HG03095 (cell line): ENCODE results near the gene GDF7.
"Not testable (repeated sequence)": the region's sequence is repeated elsewhere in the genome, so short reads cannot be mapped to it uniquely, and the experiment has no call there.

Experiments
- ATAC-seq: cut with Tn5 transposase; IDR thresholded peaks from one replicate; pipeline ENCODE4 v1.9.1; 2021; ENCODE audit warnings: moderate library complexity; ENCODE audit not compliant: unreplicated experiment

Gene GDF7

GRCh38 chr2:20693317-20693716 is 26.4 kb downstream of the GDF7 start:
- ATAC-seq = no peak

DNA sequence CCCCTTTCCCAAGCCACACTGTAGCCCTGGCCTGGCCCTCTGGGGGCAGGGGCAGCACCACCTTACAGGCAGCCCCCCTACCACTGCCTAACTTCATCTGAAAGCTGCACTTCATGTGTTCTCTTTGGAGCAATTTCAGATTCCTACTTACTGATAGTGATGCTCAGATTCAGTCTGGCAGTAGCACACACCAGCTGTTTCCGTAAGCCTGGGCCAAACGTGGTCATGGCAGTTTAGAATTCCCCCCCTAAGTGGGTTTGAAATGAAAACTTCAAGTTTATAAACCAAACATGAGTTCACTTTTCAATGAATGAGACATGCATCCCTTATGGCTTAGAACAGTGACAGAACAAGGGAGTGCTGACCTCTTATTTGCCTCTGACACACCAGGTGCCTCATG is 29.4 kb downstream of the GDF7 start:
- no peak for ATAC-seq

GRCh38 chr2:20697322-20697934 is 30.5 kb downstream of the GDF7 start:
- ATAC-seq = no peak

DNA sequence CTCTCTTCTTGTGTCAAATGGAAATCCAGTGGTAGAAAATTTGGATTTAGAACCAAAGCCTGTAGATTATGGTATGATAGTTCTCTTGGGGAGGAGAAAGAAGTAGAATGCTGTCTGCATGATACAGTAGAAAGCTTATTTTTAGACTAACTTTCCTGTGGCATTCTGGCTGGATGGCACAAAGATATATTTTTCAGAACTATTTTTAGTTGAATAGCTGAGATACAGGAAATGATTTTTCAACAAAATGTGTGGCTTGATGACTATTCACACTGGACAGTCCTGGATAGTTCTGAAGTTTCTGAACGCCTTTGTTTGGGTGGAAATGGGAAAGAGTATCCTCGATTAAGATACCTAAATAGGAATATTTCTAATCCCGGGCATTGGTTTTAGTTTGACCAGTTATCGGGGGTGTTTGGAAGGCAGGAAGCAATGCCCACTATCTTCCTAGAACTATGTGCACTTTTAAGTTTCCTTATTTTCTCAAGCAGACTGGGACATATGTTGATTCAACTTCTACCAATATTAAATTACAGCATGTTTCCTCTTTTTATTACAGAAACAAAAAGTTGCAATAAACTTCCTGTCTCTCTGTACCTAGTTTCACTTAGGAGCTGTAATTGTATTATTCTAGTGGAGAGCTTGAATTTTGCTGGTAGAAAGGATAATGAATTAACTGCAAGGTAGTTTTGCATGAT is 32.1 kb downstream of the GDF7 start:
- no peak for ATAC-seq

- ATAC-seq = no peak
Measured at GRCh38 chr2:20702563-20702962, 35.6 kb downstream of the GDF7 start.

GRCh38 chr2:20704886-20705285 is 37.9 kb downstream of the GDF7 start:
- no peak for ATAC-seq

DNA sequence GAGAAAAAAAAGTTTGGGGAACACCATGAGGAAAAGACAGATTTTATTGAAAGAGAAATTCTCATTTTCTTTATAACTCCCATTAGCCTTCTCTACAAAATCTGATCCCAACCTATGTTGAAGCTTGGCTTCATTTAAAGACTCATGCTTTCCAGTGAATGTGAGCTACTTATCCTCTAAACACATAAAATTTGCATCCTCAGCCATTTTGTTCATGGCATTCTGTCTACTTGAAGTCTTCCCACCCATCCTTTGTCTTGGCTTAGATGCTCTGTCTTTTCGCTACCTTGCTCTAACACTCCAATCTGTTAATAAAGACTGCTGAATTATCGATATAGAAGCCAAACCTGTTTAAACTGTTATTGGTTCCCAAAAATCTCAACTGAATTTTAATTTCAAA is 39.3 kb downstream of the GDF7 start:
- ATAC-seq = no peak

GRCh38 chr2:20706786-20707185 is 39.8 kb downstream of the GDF7 start:
- no peak for ATAC-seq

GRCh38 chr2:20707601-20708000 is 40.7 kb downstream of the GDF7 start:
- ATAC-seq = no peak

DNA sequence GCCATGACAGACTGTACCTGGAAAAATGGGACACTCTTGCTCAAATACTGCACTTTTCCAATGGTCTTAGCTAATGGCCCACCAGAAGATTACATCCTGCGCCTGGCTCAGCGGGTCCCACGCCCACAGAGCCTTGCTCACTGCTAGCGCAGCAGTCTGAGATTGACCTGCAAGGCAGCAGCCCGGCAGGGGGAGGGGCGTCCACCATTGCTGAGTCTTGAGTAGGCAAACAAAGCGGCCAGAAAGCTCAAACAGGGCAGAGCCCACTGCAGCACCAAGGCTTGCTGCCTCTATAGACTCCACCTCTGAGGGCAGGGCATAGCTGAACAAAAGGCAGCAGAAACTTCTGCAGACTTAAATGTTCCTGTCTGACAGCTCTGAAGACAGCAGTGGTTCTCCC is 44.7 kb downstream of the GDF7 start:
- ATAC-seq = not testable (repeated sequence)

DNA sequence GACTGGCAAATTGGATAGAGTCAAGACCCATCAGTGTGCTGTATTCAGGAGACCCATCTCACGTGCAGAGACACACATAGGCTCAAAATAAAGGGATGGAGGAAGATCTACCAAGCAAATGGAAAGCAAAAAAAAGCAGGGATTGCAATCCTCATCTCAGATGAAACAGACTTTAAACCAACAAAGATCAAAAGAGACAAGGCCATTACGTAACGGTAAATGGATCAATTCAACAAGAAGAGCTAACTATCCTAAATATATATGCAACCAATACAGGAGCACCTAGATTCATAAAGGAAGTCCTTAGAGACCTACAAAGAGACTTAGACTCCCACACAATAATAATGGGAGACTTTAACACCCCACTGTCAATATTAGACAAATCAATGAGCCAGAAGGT is 46.6 kb downstream of the GDF7 start:
- not testable (repeated sequence) for ATAC-seq

DNA sequence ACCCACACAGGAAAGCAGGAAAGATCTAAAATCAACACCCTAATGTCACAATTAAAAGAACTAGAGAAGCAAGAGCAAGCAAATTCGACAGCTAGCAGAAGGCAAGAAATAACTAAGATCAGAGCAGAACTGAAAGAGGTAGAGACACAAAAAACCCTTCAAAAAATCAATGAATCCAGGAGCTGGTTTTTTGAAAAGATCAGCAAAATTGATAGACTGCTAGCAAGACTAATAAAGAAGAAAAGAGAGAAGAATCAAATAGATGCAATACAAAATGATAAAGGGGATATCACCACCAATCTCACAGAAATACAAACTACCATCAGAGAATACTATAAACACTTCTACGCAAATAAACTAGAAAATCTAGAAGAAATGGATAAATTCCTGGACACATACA is 47.5 kb downstream of the GDF7 start:
- not testable (repeated sequence) for ATAC-seq

DNA sequence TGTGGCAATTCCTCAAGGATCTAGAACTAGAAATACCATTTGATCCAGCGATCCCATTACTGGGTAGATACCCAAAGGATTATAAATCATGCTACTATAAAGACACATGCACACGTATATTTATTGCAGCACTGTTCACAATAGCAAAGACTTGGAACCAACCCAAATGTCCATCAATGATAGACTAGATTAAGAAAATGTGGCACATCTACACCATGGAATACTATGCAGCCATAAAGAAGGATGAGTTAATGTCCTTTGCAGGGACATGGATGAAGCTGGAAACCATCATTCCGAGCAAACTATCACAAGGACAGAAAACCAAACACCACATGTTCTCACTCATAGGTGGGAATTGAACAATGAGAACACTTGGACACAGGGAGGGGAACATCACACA is 49.2 kb downstream of the GDF7 start:
- ATAC-seq = not testable (repeated sequence)

DNA sequence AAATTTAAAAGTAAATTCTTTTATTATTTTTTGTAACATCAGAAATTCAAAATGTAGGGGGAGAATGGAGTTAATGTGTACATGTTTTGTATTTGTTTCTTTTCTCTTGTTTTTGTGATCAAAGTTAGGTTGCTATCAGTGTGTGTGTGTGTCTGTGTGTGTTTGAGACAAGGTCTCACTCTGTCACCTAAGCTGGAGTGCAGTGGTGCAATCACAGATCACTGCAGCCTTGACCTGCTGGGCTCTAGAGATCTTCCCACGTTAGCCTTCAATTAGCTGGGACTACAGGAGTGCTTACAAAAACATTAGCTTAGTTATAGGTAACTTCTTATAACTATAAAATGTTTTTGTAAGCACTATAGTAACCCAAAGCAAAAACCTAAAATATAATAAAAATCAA is 50.7 kb downstream of the GDF7 start:
- no peak for ATAC-seq

- ATAC-seq = no peak
Measured at GRCh38 chr2:20722592-20723240, 55.8 kb downstream of the GDF7 start.

- no peak for ATAC-seq
Measured at GRCh38 chr2:20723543-20723942, 56.6 kb downstream of the GDF7 start.

DNA sequence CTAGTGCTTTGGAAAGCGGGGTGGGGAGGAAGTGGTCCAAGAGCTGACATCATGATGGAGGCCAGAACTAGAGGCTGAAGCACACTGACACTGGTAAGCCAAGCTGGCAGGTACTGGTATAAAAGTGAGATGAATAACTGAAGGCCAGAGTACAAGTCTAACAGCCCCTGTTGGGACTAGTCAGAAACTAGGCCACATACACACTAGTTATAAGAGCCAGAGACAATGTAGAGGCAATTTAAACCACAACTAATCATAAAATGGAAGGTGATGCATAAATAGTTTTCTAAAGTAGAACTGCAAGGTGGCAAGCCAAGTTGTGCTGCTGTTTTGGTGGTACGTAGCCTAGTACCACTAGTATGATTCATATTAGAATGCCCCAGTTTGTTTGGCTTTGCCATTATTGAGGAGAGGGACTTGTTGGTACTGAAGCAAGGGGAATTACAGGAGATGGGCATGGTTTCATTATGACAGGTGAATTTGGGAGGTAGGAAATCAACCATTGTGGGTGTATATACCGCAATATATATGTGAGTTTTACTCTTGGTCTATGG is 57.6 kb downstream of the GDF7 start:
- ATAC-seq = no peak

DNA sequence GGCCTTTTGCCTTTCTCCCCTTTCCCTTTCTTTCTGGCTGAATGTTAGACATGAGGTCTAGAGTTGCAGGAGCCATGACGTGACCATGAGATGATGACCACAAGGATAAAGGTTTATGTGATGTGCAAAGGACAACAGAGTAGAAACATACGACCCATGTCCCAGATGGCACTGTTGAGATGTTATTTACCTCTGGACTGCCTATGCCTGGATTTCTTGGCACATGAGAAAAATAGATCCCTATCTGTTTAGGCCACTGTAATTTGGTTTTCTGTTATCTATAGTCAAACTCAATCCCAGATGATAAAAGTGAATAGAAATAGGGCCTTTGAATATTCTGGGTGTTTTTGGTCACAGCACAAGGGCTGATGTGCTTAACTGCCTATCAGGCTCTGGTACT is 58.8 kb downstream of the GDF7 start:
- no peak for ATAC-seq

DNA sequence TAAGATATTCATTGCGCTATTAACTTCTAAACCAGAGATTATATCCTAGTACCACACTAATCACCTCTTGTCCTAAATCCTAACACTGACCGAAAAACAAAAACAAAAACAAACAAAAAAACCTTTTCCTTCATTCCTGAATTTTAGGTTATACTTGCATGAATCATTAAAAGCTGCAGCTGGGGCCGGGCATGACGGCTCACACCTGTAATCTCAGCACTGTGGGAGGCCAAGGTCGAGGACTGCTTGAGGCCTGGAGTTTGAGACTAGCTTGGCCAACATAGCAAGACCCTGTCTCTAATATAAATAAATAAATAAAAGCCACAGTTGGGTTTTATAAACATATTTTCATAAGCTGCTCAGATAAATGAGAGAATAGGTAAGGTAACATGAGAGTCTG is 60.0 kb downstream of the GDF7 start:
- no peak for ATAC-seq

DNA sequence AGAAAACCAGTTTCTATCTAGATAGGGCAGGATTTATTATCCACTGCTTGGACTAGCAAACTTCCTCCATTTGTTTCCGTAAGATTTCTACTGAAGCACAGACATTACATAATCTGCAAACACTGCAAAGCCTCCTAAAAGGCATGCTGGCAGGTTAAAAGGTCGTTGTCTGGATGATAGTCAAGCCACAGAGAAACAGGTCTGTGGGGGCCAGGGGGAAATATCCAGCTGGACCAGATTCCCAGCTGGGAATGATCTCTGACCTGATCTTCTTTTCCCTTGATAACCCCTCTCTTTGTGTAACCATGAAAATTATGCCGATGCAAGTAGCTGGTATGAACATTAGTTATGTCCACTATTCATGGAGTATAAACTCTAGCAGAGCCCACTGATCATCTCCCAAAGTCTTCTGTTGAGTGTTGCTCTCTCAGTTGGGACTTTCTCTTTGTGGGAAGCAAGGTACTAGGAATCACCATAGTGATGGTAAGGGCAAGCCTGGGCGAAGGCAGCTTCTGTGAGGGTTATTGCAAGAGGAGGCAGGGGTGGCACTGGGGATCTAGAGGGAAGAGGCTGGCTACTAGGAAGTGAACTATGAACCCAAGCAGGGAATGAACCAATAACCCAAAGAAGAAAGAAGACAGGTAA is 61.3 kb downstream of the GDF7 start:
- ATAC-seq = no peak
